22Rv1 (cell line): ENCODE measurements around the gene LHFPL6.

Source experiments
- CTCF ChIP-seq: fragments of 450-650 bp; IDR thresholded peaks from 2 replicates; pipeline ENCODE4 v1.5.1; 2017; ENCODE audit warnings: mild to moderate bottlenecking
- ZFX ChIP-seq: fragments of 450-650 bp; IDR thresholded peaks from 2 replicates; pipeline ENCODE4 v1.6.1; 2017; ENCODE audit warnings: antibody characterized with exemption, borderline replicate concordance

DNA sequence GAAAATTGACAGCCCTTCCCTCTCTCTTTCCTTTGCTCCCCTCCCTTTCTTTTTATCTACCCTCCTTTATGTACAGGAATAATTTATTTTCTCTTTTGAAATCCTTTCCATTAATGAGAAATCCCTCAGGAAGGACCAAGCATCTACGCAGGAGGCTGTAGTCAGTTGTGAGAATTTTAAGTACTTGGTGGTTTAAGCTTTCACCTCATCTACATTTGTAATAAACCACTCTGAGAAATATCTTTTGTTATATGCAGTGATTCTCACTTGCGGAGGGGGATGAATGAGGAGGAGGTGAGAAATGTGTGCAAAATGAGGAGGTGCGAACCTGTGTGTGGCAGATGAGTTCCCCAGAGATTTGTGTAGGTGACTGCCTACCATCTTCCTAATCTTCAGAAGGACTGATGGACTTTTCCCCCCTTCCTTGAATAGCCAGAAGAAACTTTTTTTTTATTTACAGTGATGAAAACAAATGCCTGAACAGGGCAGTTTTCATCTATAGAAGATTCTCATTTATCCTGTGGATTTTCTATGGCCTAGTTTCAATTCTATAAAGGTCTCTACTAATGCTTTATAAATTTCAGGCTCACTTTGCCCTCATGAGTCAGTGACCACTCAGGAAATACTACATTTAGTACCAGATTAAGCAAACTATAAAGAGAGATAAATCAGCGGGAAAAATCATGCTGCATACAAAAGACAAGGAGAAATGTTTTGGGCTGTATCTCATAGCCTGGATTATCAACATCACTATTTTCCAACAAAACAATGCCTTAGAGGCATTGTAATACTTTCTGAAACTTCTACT, 118.3 kb downstream of the LHFPL6 start:
- TF ChIP-seq CTCF (no peak), ZFX (no peak)
